ENCODE data around the gene JUND. TPM values are rescaled to one million over a fixed set of nuclear protein-coding genes. Genes with fewer than 3 reads are reported as not detected.

Gene JUND
- polyA plus RNA-seq, 1 experiment, result 48.6 TPM

GRCh38 chr19:18266771-18267686, 14.4 kb downstream of the JUND start:
- ChIA-PET POLR2A (no interaction called here), CTCF (no interaction called here)
- Histone ChIP-seq H3K27ac (ENCODE audit: low read depth, low read length) (no peak overlapping the region), H3K4me3 (ENCODE audit: low read depth, low read length) (no peak overlapping the region), H3K27me3 (ENCODE audit: control insufficient read depth, insufficient read depth, low read length) (no peaks in the 10 kb centered on the region), H3K9me3 (ENCODE audit: control insufficient read depth, insufficient read depth, low read length) (no peaks in the 10 kb centered on the region; the same call in 1 of the 2 replicates)
- TF ChIP-seq CTCF (IDR thresholded peaks at IDR 0.05; ENCODE audit: low read depth, low read length), result no peak
- DNase-seq (ENCODE audit: low read depth, low spot score), result no peak

- Histone ChIP-seq H3K27ac (ENCODE audit: low read depth, low read length) (no peak overlapping the region), H3K9me3 (ENCODE audit: control insufficient read depth, insufficient read depth, low read length) (no peaks in the 10 kb centered on the region; the same call in 1 of the 2 replicates), H3K27me3 (ENCODE audit: control insufficient read depth, insufficient read depth, low read length) (no peaks in the 10 kb centered on the region), H3K4me3 (ENCODE audit: low read depth, low read length) (no peak overlapping the region)
- no peak for DNase-seq (ENCODE audit: low read depth, low spot score)
- ChIA-PET POLR2A (no interaction called here), CTCF (no interaction called here)
- TF ChIP-seq CTCF (IDR thresholded peaks at IDR 0.05; ENCODE audit: low read depth, low read length), result no peak
These were observed 15.8 kb downstream of the JUND start for GRCh38 chr19:18265582-18265981.

- H3K4me3 ChIP-seq (ENCODE audit: low read depth, low read length), result no peak overlapping the region
- CTCF ChIA-PET, result no interaction called here
- TF ChIP-seq CTCF (IDR thresholded peaks at IDR 0.05; ENCODE audit: low read depth, low read length), result no peak
- H3K27me3 ChIP-seq (ENCODE audit: control insufficient read depth, insufficient read depth, low read length), result no peaks in the 10 kb centered on the region
- POLR2A ChIA-PET, result no interaction called here
- no peak for DNase-seq (ENCODE audit: low read depth, low spot score)
- no peak overlapping the region for H3K27ac ChIP-seq (ENCODE audit: low read depth, low read length)
- H3K9me3 ChIP-seq (ENCODE audit: control insufficient read depth, insufficient read depth, low read length), result no peaks in the 10 kb centered on the region; the same call in 1 of the 2 replicates
These were observed 16.4 kb downstream of the JUND start for GRCh38 chr19:18264971-18265540.

GRCh38 chr19:18264137-18264854, 17.1 kb downstream of the JUND start:
- Histone ChIP-seq H3K9me3 (ENCODE audit: control insufficient read depth, insufficient read depth, low read length) (no peaks in the 10 kb centered on the region; the same call in 1 of the 2 replicates), H3K27ac (ENCODE audit: low read depth, low read length) (no peak overlapping the region), H3K4me3 (ENCODE audit: low read depth, low read length) (no peak overlapping the region), H3K27me3 (ENCODE audit: control insufficient read depth, insufficient read depth, low read length) (no peaks in the 10 kb centered on the region)
- ChIA-PET CTCF (no interaction called here), POLR2A (interaction anchor here (2.1 kb wide), 1 partner anchor 17 kb away, joined by 5 read pairs; the partner anchor contains the start of gene JUND)
- no peak for DNase-seq (ENCODE audit: low read depth, low spot score)
- no peak for TF ChIP-seq CTCF (IDR thresholded peaks at IDR 0.05; ENCODE audit: low read depth, low read length)

All from AG04450 (cell line).